T47D (cell line): ENCODE measurements around the gene PHKA1.

Source experiments
- DNase-seq, 2 experiments: peaks; one replicate each; pipeline versions ENCODE4 v3.0.0 to v3.0.0-alpha.2; 2011 to 2012; ENCODE audit warnings: low read depth in 1 of 2, low spot score in 1 of 2
- JUND ChIP-seq: IDR thresholded peaks from 2 replicates; pipeline ENCODE4 v1.6.1; 2012; ENCODE audit warnings: low read depth
- in situ Hi-C: cut with HindIII; loops from 2 replicates; pipeline ENCODE4 v1.10.0; 2016; ENCODE audit warnings: low sequenced_read_pairs, low pct_unique_long_range_greater_than_20kb

The PHKA1 gene

GRCh38 chrX:72532366-72532765 is 181.7 kb downstream of the PHKA1 start:
- in situ Hi-C loops, result no loop called here
- DNase-seq, result no peak
- TF ChIP-seq JUND, result no peak
